Esophagus muscularis mucosa (tissue), 3 donors: ENCODE measurements around the gene COA5.

Experiments
- CTCF ChIP-seq, 3 experiments: fragments of 200-600 bp in 2 of 3; fragments of 450-650 bp in 1 of 3; sonication (generic) in 2 of 3; IDR thresholded peaks; one replicate each; pipeline ENCODE4 v1.5.1; 2017 to 2019; ENCODE audit warnings: antibody characterized with exemption in 3 of 3, mild to moderate bottlenecking in 2 of 3, moderate library complexity in 1 of 3
- POLR2A ChIP-seq: fragments of 450-650 bp; IDR thresholded peaks from one replicate; pipeline ENCODE4 v1.6.1; 2017; ENCODE audit warnings: antibody characterized with exemption, moderate library complexity, mild to moderate bottlenecking, low read depth

- TF ChIP-seq CTCF (IDR thresholded peaks at IDR 0.05) (no peak), POLR2A (no peak)
Measured at GRCh38 chr2:98583816-98584618, 24.3 kb downstream of the COA5 start.
